ENCODE measurements around the gene FRAS1. TPM values are rescaled to one million over a fixed set of nuclear protein-coding genes. Genes with fewer than 3 reads are reported as not detected.
"Not testable (repeated sequence)": the region's sequence is repeated elsewhere in the genome, so short reads cannot be mapped to it uniquely, and the experiment has no call there.

FRAS1 gene
- polyA plus RNA-seq, 2 of the 4 experiments (the other 2 are of a cell fraction), result 2.3 to 5.8 TPM

- CTCF ChIA-PET, result no interaction called here
- ATAC-seq (no peak), FAIRE-seq (no peak)
Measured at GRCh38 chr4:78179196-78179595, 122.1 kb downstream of the FRAS1 start.

GRCh38 chr4:78181681-78182234 is 124.6 kb downstream of the FRAS1 start:
- H3K9me3 ChIP-seq; FAIRE-seq; H3K4me2 ChIP-seq; POLR2A ChIA-PET; CTCF ChIA-PET; H3K4me1 ChIP-seq; H3K27ac ChIP-seq; DNase-seq (ENCODE audit: low read depth in 1 of 2, low spot score in 1 of 2); H3K4me3 ChIP-seq: not testable (repeated sequence)
- ATAC-seq, result 0 out of 6 replicates have a peak, but pooled peaks of 1 of the 2 experiments have one; percentile 13
- WGBS (ENCODE audit: missing lambda C conversion rate), result 94% methylated on average over 28 of the region's 36 CpGs

More at GRCh38 chr4:78179196-78179595, 122.1 kb downstream of the FRAS1 start:
- Histone ChIP-seq H3K4me1 (peaks cover 16% of the 10 kb centered on the region), H3K27ac (no peak overlapping the region), H3K4me3 (no peak overlapping the region), H3K9me3 (no peaks in the 10 kb centered on the region), H3K4me2 (no peak overlapping the region)
- POLR2A ChIA-PET, result no interaction called here
- WGBS (ENCODE audit: missing lambda C conversion rate), result 28% methylated on average over 2 of the region's 2 CpGs
- DNase-seq (ENCODE audit: low read depth in 1 of 2, low spot score in 1 of 2), result no peak
- TF ChIP-seq ZNF302 (CRISPR knock-in tag; IDR thresholded peaks at IDR 0.05), result no peak
- no peak for TF ChIP-seq HES2 (IDR thresholded peaks at IDR 0.05)
- TF ChIP-seq NR3C1 (IDR thresholded peaks at IDR 0.05), result no peak

- FAIRE-seq, result no peak
- TF ChIP-seq NPAS2 (CRISPR knock-in tag; IDR thresholded peaks at IDR 0.05; ENCODE audit: borderline replicate concordance), result no peak
- TF ChIP-seq HOXB13 (CRISPR knock-in tag; IDR thresholded peaks at IDR 0.05; ENCODE audit: low read depth), result no peak
- no peak for TF ChIP-seq PBX3 (IDR thresholded peaks at IDR 0.05)
- TF ChIP-seq CTCF (IDR thresholded peaks at IDR 0.05), result no peak
- TF ChIP-seq HMGXB4 (CRISPR knock-in tag; IDR thresholded peaks at IDR 0.05; ENCODE audit: borderline replicate concordance), result no peak
- no peak for TF ChIP-seq KDM5A (IDR thresholded peaks at IDR 0.05)
- no peak for TF ChIP-seq CBX8 (IDR thresholded peaks at IDR 0.05)
- TF ChIP-seq FOSB (CRISPR knock-in tag; IDR thresholded peaks at IDR 0.05), result no peak
- TF ChIP-seq CHD4 (IDR thresholded peaks at IDR 0.05; ENCODE audit: borderline replicate concordance), result no peak
- no peak for TF ChIP-seq ZNF302 (CRISPR knock-in tag; IDR thresholded peaks at IDR 0.05)
- no peak for TF ChIP-seq CHD2 (IDR thresholded peaks at IDR 0.05; ENCODE audit: low read length, partially characterized antibody)
- no peak for TF ChIP-seq JUN (IDR thresholded peaks at IDR 0.05)
- no peak for TF ChIP-seq EP300 (IDR thresholded peaks at IDR 0.05)
- TF ChIP-seq POLR2A (IDR thresholded peaks at IDR 0.05; ENCODE audit: low read length), result no peak
- no peak for TF ChIP-seq RFX5 (IDR thresholded peaks at IDR 0.05)
- TF ChIP-seq RAD21 (conservative IDR thresholded peaks at IDR 0.05 in 1 of 2, IDR thresholded peaks at IDR 0.05 in 1 of 2), result no peak
- TF ChIP-seq TFCP2L1 (CRISPR knock-in tag; IDR thresholded peaks at IDR 0.05), result no peak
- no peak for TF ChIP-seq E2F6 (IDR thresholded peaks at IDR 0.05; ENCODE audit: borderline replicate concordance, low read depth)
- no peak for TF ChIP-seq CBX2 (IDR thresholded peaks at IDR 0.05; ENCODE audit: borderline replicate concordance, low read depth)
- no peak overlapping the region for H3K4me3 ChIP-seq
- no peaks in the 10 kb centered on the region for H3K4me1 ChIP-seq
- H3K9me3 ChIP-seq, result no peaks in the 10 kb centered on the region
- ChIA-PET CTCF (no interaction called here), POLR2A (no interaction called here)
- H3K4me2 ChIP-seq, result no peak overlapping the region
- H3K27ac ChIP-seq, result no peak overlapping the region
- ATAC-seq, result no peak
- no peak for DNase-seq (ENCODE audit: low read depth in 1 of 2, low spot score in 1 of 2)
Measured at GRCh38 chr4:78184584-78184983, 127.5 kb downstream of the FRAS1 start.
